ENCODE measurements around the gene BMX.

BMX gene

DNA sequence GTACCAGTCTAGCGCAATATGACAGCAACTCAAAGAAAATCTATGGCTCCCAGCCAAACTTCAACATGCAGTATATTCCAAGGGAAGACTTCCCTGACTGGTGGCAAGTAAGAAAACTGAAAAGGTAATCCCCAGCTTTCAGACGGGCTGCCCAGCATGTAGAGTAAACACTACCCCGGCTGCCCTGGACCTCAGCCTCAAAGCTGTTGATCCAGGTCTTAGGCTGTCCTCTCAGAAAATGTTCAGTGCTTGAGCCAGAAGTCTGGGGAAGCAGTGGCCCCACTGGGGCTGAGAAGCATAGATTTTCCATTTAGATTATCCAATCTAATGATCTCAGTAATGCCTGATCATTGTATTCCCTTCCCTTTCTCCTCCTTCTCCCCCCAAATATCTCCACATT lies 21.9 kb downstream of the BMX start:
- Mint-ChIP-seq H3K4me3 (no peak overlapping the region), H3K4me1 (no peaks in the 10 kb centered on the region), H3K9me3 (no peaks in the 10 kb centered on the region), H3K36me3 (no peaks in the 10 kb centered on the region), H3K27ac (no peak overlapping the region), H3K27me3 (no peaks in the 10 kb centered on the region)
- DNase-seq: no peak
- CTCF ChIA-PET: no interaction called here

DNA sequence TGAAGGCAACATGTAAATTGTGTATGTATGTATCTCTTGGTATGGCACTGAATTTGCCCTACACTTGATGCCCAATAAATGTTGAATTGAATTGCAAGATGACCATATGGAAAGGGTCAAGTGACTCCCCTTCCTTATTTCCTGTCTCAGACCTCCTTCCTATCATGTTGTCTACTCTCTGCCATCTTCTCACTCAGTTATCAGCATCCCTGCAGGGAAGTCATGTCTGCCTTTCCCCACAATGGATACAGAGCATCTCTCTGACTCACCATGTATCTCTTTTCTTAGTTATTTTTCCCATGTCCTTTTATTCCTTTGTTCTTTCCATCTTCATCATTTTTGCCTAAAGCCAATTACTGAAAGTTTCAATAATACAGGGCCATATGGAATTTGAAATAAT lies 22.5 kb downstream of the BMX start:
- no peaks in the 10 kb centered on the region for H3K4me1 Mint-ChIP-seq
- DNase-seq: no peak
- CTCF ChIA-PET: no interaction called here
- H3K27me3 Mint-ChIP-seq: no peaks in the 10 kb centered on the region
- no peak overlapping the region for H3K4me3 Mint-ChIP-seq
- H3K36me3 Mint-ChIP-seq: no peaks in the 10 kb centered on the region
- no peak overlapping the region for H3K27ac Mint-ChIP-seq
- no peaks in the 10 kb centered on the region for H3K9me3 Mint-ChIP-seq

- Mint-ChIP-seq H3K4me3 (no peak overlapping the region), H3K27ac (no peak overlapping the region), H3K4me1 (no peaks in the 10 kb centered on the region), H3K9me3 (no peaks in the 10 kb centered on the region), H3K27me3 (no peaks in the 10 kb centered on the region), H3K36me3 (no peaks in the 10 kb centered on the region)
- CTCF ChIA-PET: no interaction called here
- DNase-seq: no peak
Measured at GRCh38 chrX:15524417-15524816, 23.8 kb downstream of the BMX start.

- Mint-ChIP-seq H3K4me1 (no peaks in the 10 kb centered on the region), H3K9me3 (no peaks in the 10 kb centered on the region), H3K4me3 (no peak overlapping the region), H3K36me3 (no peaks in the 10 kb centered on the region), H3K27ac (no peak overlapping the region), H3K27me3 (no peaks in the 10 kb centered on the region)
- DNase-seq: no peak
- CTCF ChIA-PET: no interaction called here
Measured at GRCh38 chrX:15525664-15526416, 25.2 kb downstream of the BMX start.

DNA sequence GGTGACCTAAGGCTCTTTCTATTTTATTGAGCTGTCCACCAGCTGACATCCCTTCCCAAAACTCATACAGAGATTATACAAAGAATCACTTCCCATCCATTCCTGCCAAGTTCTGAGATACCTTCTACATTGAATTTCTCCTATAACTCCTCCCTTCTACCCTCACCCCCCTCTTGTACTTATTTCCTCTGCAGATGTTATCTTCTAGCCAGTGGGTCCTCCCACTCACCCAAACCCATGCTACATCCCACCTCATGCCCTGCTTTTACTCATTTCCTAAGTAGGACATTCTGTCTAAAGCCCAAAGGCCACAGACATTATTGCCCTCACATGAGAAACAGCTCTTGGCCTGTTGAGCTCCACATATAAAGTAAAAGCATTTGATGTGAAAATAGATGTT lies 28.6 kb downstream of the BMX start:
- H3K27me3 Mint-ChIP-seq: no peaks in the 10 kb centered on the region
- H3K36me3 Mint-ChIP-seq: no peaks in the 10 kb centered on the region
- H3K9me3 Mint-ChIP-seq: no peaks in the 10 kb centered on the region
- H3K4me1 Mint-ChIP-seq: no peaks in the 10 kb centered on the region
- no peak overlapping the region for H3K27ac Mint-ChIP-seq
- DNase-seq: no peak
- CTCF ChIA-PET: no interaction called here
- H3K4me3 Mint-ChIP-seq: no peak overlapping the region

DNA sequence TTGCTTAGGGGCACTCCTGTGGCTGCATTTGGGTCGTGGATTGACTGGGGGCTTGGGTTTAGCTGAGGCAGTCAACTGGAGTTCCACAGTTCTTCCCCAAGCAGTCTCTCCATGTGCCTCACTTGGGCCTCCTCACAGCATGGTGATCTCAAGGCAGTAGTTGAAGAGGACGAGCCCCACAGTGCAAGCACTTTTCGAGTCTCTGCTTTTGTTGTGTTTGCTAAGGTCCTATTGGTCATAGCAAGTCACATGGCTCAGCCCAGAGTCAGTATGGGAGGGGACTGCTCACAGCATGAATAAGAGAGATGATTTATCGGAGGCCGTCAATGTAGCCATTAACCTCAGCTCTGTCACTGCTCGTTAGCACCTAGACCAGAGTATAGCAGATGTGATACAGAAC lies 29.7 kb downstream of the BMX start:
- H3K4me1 Mint-ChIP-seq: no peaks in the 10 kb centered on the region
- no peaks in the 10 kb centered on the region for H3K36me3 Mint-ChIP-seq
- H3K4me3 Mint-ChIP-seq: no peak overlapping the region
- CTCF ChIA-PET: no interaction called here
- no peak for DNase-seq
- no peaks in the 10 kb centered on the region for H3K9me3 Mint-ChIP-seq
- H3K27me3 Mint-ChIP-seq: no peaks in the 10 kb centered on the region
- no peak overlapping the region for H3K27ac Mint-ChIP-seq

DNA sequence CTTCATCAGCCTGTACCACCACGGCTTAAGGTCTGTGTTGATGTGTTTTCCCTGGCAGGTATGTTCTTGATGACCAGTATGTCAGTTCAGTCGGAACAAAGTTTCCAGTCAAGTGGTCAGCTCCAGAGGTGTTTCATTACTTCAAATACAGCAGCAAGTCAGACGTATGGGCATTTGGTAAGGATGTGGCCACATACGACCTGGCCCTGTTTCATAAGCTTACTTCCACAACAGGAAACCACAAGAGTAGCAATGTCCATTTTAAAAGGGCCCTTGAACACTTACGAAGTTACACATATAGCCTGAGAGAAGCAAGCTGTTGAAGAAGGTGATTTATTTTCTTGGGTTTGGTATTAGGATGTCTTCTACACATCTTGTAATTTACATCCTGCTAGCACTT lies 46.1 kb downstream of the BMX start:
- Mint-ChIP-seq H3K27ac (no peak overlapping the region), H3K36me3 (no peaks in the 10 kb centered on the region), H3K27me3 (peaks cover 5% of the 10 kb centered on the region), H3K4me1 (no peaks in the 10 kb centered on the region), H3K4me3 (no peak overlapping the region), H3K9me3 (no peaks in the 10 kb centered on the region)
- CTCF ChIA-PET: no interaction called here
- DNase-seq: no peak

- H3K4me3 Mint-ChIP-seq: no peak overlapping the region
- H3K36me3 Mint-ChIP-seq: no peaks in the 10 kb centered on the region
- H3K27ac Mint-ChIP-seq: no peak overlapping the region
- no peaks in the 10 kb centered on the region for H3K9me3 Mint-ChIP-seq
- no peaks in the 10 kb centered on the region for H3K4me1 Mint-ChIP-seq
- H3K27me3 Mint-ChIP-seq: peaks cover 5% of the 10 kb centered on the region
- CTCF ChIA-PET: no interaction called here
- DNase-seq: no peak
Measured at GRCh38 chrX:15547356-15547755, 46.7 kb downstream of the BMX start.

DNA sequence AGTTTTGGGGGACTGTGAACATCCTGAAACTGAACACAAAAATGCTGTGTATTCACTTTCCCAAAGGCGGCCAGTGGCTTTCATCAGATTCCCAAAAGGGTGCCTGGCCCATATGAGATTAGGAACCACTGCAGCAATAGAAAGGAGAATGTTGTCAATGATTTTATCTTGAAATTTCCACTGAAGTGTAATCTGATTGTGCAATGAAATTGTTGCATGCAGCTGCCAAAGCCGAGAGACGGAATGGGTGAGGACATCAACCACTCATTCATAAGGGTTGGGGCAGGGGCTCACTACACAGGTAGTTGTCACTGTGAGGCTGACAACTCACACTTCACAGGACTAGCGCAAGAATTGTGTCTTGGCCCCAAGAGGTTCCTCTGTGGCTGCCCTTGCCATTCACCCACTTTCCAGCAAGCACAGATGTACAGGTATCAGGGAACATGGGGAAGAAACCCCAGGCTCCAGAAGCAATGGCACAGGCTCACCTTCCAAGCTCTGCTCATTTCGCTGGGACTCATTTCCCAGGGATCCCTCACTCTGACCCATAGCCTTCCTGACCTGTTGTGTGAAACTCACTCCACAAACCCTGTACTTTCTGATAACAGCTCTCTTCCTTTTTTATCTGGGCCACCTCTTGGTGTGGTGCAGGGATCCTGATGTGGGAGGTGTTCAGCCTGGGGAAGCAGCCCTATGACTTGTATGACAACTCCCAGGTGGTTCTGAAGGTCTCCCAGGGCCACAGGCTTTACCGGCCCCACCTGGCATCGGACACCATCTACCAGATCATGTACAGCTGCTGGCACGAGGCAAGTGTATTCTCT lies 48.8 kb downstream of the BMX start:
- Mint-ChIP-seq H3K36me3 (no peaks in the 10 kb centered on the region), H3K9me3 (no peaks in the 10 kb centered on the region), H3K27ac (no peak overlapping the region), H3K4me3 (no peak overlapping the region), H3K27me3 (peaks cover 5% of the 10 kb centered on the region), H3K4me1 (no peaks in the 10 kb centered on the region)
- CTCF ChIA-PET: no interaction called here
- no peak for DNase-seq

DNA sequence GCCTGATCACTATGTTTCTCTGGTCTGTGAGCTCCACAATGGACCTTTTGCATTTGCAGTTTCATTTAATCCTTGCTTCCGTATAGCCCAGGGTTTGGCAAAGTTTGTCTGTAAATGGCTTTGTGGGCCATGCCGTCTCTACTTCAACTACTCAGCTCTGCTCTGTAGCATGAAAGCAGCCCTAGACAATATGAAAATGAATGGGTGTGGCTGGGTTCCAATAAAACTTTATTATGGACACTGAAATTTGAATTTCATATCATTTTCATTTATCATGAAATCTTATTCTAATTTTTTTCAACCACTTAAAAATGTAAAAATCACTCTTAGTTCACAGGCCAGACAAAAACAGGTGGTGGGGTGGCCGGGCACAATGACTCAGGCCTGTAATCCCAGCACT lies 58.6 kb downstream of the BMX start:
- Mint-ChIP-seq H3K4me1 (no peaks in the 10 kb centered on the region), H3K27ac (no peak overlapping the region)
- CTCF ChIA-PET: no interaction called here

GRCh38 chrX:15560924-15561323 lies 60.3 kb downstream of the BMX start:
- peaks cover 5% of the 10 kb centered on the region for H3K27me3 Mint-ChIP-seq
- H3K36me3 Mint-ChIP-seq: no peaks in the 10 kb centered on the region
- no peak for DNase-seq
- H3K27ac Mint-ChIP-seq: no peak overlapping the region
- CTCF ChIA-PET: no interaction called here
- peaks cover 2% of the 10 kb centered on the region for H3K4me1 Mint-ChIP-seq
- H3K4me3 Mint-ChIP-seq: no peak overlapping the region
- no peaks in the 10 kb centered on the region for H3K9me3 Mint-ChIP-seq

More for the DNA sequence above, 58.6 kb downstream of the BMX start:
- Mint-ChIP-seq H3K9me3 (no peaks in the 10 kb centered on the region), H3K36me3 (no peaks in the 10 kb centered on the region), H3K4me3 (no peak overlapping the region), H3K27me3 (no peaks in the 10 kb centered on the region)
- no peak for DNase-seq

- Mint-ChIP-seq H3K36me3 (no peaks in the 10 kb centered on the region), H3K4me3 (no peak overlapping the region), H3K27ac (no peak overlapping the region), H3K27me3 (peaks cover 5% of the 10 kb centered on the region), H3K9me3 (no peaks in the 10 kb centered on the region), H3K4me1 (peaks cover 2% of the 10 kb centered on the region)
- DNase-seq: no peak
- CTCF ChIA-PET: no interaction called here
Measured at GRCh38 chrX:15563056-15563455, 62.4 kb downstream of the BMX start.

- H3K27me3 Mint-ChIP-seq: peaks cover 5% of the 10 kb centered on the region
Measured at GRCh38 chrX:15564981-15565579, 64.5 kb downstream of the BMX start.

DNA sequence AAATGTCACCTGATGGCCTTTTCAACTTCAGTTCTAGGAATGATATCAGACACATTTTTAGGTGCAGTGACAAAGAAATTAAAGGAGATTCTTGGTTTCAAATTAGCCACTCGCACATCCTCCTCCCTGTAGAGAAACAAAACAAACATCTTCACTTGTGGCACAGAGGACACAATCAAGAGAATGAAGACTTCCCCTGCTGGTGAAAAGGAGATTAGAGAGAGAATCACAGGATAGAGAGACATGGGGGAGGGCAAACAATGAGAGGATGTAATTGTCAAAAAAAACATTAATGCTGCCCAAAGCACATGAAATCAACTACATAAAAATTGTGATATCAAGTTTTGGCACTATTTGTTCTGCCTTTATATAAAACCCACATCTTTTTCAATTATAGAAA lies 65.6 kb downstream of the BMX start:
- no peaks in the 10 kb centered on the region for H3K36me3 Mint-ChIP-seq
- CTCF ChIA-PET: no interaction called here
- peaks cover 9% of the 10 kb centered on the region for H3K27me3 Mint-ChIP-seq
- H3K27ac Mint-ChIP-seq: no peak overlapping the region
- no peaks in the 10 kb centered on the region for H3K9me3 Mint-ChIP-seq
- no peak for DNase-seq
- H3K4me1 Mint-ChIP-seq: peaks cover 2% of the 10 kb centered on the region
- H3K4me3 Mint-ChIP-seq: no peak overlapping the region

More at GRCh38 chrX:15564981-15565579, 64.5 kb downstream of the BMX start:
- CTCF ChIA-PET: interaction anchor here (1.2 to 1.7 kb wide), 2 partner anchors 69 to 94 kb away, joined by 4 to 5 read pairs; no protein-coding TSS in a partner anchor
- Mint-ChIP-seq H3K4me3 (no peak overlapping the region), H3K36me3 (no peaks in the 10 kb centered on the region), H3K27ac (no peak overlapping the region), H3K4me1 (peaks cover 2% of the 10 kb centered on the region), H3K9me3 (no peaks in the 10 kb centered on the region)
- peak; percentile 52 for DNase-seq

GRCh38 chrX:15567267-15567666 lies 66.7 kb downstream of the BMX start:
- DNase-seq: no peak
- H3K9me3 Mint-ChIP-seq: no peaks in the 10 kb centered on the region
- H3K27me3 Mint-ChIP-seq: peaks cover 9% of the 10 kb centered on the region
- H3K4me3 Mint-ChIP-seq: no peak overlapping the region
- no peaks in the 10 kb centered on the region for H3K36me3 Mint-ChIP-seq
- peaks cover 2% of the 10 kb centered on the region for H3K4me1 Mint-ChIP-seq
- CTCF ChIA-PET: no interaction called here
- no peak overlapping the region for H3K27ac Mint-ChIP-seq
